GM23338 (cell line): ENCODE data around the gene ZNF516.

ENCODE experiments used
- CREB1 ChIP-seq: fragments of 250-450 bp; sonication (Bioruptor Pico); IDR thresholded peaks from 2 replicates; pipeline ENCODE4 v1.5.0; 2020; ENCODE audit warnings: low read depth, mild to moderate bottlenecking, moderate library complexity
- EZH2 ChIP-seq: fragments of 200-600 bp; sonication (generic); IDR thresholded peaks from one replicate; pipeline ENCODE4 v1.8.0; 2017; ENCODE audit warnings: antibody characterized with exemption, mild to moderate bottlenecking, low read depth; ENCODE audit not compliant: unreplicated experiment
- EZH2phosphoT487 ChIP-seq: fragments of 200-600 bp; sonication (generic); IDR thresholded peaks from one replicate; pipeline ENCODE4 v1.8.1; 2018; ENCODE audit warnings: antibody characterized with exemption; ENCODE audit not compliant: unreplicated experiment
- JUNB ChIP-seq: IDR thresholded peaks from one replicate; pipeline ENCODE4 v1.6.1; 2016; ENCODE audit warnings: antibody characterized with exemption; ENCODE audit not compliant: unreplicated experiment
- POLR2AphosphoS5 ChIP-seq: IDR thresholded peaks from 2 replicates; pipeline ENCODE4 v1.6.1; 2016; ENCODE audit warnings: antibody characterized with exemption, low read depth
- STAT1 ChIP-seq: IDR thresholded peaks from one replicate; pipeline ENCODE4 v1.6.1; 2016; ENCODE audit warnings: antibody characterized with exemption; ENCODE audit not compliant: unreplicated experiment
- ZNF114 ChIP-seq: fragments of 250-450 bp; sonication (Bioruptor Pico); IDR thresholded peaks from 2 replicates; pipeline ENCODE4 v1.5.0; 2020; ENCODE audit warnings: mild to moderate bottlenecking, moderate library complexity
- TF ChIP-seq, protein P1 (sequence below): IDR thresholded peaks from one replicate; pipeline ENCODE4 v1.6.1; 2018; ENCODE audit warnings: antibody characterized with exemption; ENCODE audit not compliant: unreplicated experiment
- TF ChIP-seq, protein P2 (sequence below), 2 experiments: fragments of 200-600 bp in 1 of 2; sonication (generic) in 1 of 2; conservative IDR thresholded peaks; 2 replicates each; pipeline versions ENCODE4 v1.5.1 to v1.6.1; 2016 to 2017; ENCODE audit warnings: antibody characterized with exemption in 2 of 2, low read depth in 2 of 2, mild to moderate bottlenecking in 2 of 2, moderate library complexity in 1 of 2
- TF ChIP-seq, protein P3 (sequence below): IDR thresholded peaks from 2 replicates; pipeline ENCODE4 v1.6.1; 2016; ENCODE audit warnings: antibody characterized with exemption
- TF ChIP-seq, protein P4 (sequence below): fragments of 250-450 bp; sonication (Bioruptor Pico); IDR thresholded peaks from 2 replicates; pipeline ENCODE4 v1.5.0; 2020; ENCODE audit warnings: mild to moderate bottlenecking, moderate library complexity

DNA sequence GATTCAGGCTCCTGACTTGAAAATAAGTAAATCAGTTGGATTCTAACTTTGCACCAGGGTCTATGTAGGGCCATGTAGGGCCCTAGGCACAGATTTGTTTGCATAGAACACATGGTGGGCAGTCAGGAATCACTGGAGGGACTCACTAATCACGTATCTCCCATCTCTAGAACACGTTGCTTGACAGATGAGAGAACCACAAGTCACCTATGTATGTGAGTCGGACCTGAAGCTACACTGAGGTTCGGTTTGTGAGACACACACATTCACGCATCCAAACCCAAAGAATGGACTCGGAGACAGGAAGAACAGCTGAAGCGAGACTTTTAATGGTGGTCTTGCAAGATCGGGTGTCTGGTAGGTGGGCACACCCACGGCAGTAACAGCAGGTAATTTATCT is 157.0 kb downstream of the ZNF516 start:
- TF ChIP-seq, protein P1, sequence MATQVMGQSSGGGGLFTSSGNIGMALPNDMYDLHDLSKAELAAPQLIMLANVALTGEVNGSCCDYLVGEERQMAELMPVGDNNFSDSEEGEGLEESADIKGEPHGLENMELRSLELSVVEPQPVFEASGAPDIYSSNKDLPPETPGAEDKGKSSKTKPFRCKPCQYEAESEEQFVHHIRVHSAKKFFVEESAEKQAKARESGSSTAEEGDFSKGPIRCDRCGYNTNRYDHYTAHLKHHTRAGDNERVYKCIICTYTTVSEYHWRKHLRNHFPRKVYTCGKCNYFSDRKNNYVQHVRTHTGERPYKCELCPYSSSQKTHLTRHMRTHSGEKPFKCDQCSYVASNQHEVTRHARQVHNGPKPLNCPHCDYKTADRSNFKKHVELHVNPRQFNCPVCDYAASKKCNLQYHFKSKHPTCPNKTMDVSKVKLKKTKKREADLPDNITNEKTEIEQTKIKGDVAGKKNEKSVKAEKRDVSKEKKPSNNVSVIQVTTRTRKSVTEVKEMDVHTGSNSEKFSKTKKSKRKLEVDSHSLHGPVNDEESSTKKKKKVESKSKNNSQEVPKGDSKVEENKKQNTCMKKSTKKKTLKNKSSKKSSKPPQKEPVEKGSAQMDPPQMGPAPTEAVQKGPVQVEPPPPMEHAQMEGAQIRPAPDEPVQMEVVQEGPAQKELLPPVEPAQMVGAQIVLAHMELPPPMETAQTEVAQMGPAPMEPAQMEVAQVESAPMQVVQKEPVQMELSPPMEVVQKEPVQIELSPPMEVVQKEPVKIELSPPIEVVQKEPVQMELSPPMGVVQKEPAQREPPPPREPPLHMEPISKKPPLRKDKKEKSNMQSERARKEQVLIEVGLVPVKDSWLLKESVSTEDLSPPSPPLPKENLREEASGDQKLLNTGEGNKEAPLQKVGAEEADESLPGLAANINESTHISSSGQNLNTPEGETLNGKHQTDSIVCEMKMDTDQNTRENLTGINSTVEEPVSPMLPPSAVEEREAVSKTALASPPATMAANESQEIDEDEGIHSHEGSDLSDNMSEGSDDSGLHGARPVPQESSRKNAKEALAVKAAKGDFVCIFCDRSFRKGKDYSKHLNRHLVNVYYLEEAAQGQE, result no peak
- no peak for TF ChIP-seq EZH2
- TF ChIP-seq, protein P2, sequence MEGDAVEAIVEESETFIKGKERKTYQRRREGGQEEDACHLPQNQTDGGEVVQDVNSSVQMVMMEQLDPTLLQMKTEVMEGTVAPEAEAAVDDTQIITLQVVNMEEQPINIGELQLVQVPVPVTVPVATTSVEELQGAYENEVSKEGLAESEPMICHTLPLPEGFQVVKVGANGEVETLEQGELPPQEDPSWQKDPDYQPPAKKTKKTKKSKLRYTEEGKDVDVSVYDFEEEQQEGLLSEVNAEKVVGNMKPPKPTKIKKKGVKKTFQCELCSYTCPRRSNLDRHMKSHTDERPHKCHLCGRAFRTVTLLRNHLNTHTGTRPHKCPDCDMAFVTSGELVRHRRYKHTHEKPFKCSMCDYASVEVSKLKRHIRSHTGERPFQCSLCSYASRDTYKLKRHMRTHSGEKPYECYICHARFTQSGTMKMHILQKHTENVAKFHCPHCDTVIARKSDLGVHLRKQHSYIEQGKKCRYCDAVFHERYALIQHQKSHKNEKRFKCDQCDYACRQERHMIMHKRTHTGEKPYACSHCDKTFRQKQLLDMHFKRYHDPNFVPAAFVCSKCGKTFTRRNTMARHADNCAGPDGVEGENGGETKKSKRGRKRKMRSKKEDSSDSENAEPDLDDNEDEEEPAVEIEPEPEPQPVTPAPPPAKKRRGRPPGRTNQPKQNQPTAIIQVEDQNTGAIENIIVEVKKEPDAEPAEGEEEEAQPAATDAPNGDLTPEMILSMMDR (conservative IDR thresholded peaks at IDR 0.05; ENCODE audit: low read depth in 2 of 2), result no peak
- no peak for TF ChIP-seq POLR2AphosphoS5
- TF ChIP-seq JUNB, result no peak
- no peak for TF ChIP-seq ZNF114
- no peak for TF ChIP-seq EZH2phosphoT487
- TF ChIP-seq, protein P3, sequence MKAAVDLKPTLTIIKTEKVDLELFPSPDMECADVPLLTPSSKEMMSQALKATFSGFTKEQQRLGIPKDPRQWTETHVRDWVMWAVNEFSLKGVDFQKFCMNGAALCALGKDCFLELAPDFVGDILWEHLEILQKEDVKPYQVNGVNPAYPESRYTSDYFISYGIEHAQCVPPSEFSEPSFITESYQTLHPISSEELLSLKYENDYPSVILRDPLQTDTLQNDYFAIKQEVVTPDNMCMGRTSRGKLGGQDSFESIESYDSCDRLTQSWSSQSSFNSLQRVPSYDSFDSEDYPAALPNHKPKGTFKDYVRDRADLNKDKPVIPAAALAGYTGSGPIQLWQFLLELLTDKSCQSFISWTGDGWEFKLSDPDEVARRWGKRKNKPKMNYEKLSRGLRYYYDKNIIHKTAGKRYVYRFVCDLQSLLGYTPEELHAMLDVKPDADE, result no peak
- TF ChIP-seq CREB1 (CRISPR knock-in tag), result no peak
- TF ChIP-seq STAT1, result no peak
- TF ChIP-seq, protein P4, sequence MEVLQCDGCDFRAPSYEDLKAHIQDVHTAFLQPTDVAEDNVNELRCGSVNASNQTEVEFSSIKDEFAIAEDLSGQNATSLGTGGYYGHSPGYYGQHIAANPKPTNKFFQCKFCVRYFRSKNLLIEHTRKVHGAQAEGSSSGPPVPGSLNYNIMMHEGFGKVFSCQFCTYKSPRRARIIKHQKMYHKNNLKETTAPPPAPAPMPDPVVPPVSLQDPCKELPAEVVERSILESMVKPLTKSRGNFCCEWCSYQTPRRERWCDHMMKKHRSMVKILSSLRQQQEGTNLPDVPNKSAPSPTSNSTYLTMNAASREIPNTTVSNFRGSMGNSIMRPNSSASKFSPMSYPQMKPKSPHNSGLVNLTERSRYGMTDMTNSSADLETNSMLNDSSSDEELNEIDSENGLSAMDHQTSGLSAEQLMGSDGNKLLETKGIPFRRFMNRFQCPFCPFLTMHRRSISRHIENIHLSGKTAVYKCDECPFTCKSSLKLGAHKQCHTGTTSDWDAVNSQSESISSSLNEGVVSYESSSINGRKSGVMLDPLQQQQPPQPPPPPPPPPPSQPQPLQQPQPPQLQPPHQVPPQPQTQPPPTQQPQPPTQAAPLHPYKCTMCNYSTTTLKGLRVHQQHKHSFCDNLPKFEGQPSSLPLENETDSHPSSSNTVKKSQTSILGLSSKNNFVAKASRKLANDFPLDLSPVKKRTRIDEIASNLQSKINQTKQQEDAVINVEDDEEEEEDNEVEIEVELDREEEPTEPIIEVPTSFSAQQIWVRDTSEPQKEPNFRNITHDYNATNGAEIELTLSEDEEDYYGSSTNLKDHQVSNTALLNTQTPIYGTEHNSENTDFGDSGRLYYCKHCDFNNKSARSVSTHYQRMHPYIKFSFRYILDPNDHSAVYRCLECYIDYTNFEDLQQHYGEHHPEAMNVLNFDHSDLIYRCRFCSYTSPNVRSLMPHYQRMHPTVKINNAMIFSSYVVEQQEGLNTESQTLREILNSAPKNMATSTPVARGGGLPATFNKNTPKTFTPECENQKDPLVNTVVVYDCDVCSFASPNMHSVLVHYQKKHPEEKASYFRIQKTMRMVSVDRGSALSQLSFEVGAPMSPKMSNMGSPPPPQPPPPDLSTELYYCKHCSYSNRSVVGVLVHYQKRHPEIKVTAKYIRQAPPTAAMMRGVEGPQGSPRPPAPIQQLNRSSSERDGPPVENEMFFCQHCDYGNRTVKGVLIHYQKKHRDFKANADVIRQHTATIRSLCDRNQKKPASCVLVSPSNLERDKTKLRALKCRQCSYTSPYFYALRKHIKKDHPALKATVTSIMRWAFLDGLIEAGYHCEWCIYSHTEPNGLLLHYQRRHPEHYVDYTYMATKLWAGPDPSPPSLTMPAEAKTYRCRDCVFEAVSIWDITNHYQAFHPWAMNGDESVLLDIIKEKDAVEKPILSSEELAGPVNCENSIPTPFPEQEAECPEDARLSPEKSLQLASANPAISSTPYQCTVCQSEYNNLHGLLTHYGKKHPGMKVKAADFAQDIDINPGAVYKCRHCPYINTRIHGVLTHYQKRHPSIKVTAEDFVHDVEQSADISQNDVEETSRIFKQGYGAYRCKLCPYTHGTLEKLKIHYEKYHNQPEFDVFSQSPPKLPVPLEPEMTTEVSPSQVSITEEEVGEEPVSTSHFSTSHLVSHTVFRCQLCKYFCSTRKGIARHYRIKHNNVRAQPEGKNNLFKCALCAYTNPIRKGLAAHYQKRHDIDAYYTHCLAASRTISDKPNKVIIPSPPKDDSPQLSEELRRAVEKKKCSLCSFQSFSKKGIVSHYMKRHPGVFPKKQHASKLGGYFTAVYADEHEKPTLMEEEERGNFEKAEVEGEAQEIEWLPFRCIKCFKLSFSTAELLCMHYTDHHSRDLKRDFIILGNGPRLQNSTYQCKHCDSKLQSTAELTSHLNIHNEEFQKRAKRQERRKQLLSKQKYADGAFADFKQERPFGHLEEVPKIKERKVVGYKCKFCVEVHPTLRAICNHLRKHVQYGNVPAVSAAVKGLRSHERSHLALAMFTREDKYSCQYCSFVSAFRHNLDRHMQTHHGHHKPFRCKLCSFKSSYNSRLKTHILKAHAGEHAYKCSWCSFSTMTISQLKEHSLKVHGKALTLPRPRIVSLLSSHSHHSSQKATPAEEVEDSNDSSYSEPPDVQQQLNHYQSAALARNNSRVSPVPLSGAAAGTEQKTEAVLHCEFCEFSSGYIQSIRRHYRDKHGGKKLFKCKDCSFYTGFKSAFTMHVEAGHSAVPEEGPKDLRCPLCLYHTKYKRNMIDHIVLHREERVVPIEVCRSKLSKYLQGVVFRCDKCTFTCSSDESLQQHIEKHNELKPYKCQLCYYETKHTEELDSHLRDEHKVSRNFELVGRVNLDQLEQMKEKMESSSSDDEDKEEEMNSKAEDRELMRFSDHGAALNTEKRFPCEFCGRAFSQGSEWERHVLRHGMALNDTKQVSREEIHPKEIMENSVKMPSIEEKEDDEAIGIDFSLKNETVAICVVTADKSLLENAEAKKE, result no peak
